HEK293T (cell line): ENCODE measurements around the gene PRAME.
"Not testable (repeated sequence)": the region's sequence is repeated elsewhere in the genome, so short reads cannot be mapped to it uniquely, and the experiment has no call there.

Experiments used
- CTCF ChIA-PET: fragments of 350-600 bp; formaldehyde crosslinking; extraction: SDS; loops from one replicate; lab custom pipeline; 2021; ENCODE audit warnings: antibody characterized with exemption, inconsistent platforms; lab: Yijun Ruan, JAX
- POLR2A ChIA-PET: fragments of 350-600 bp; formaldehyde crosslinking; extraction: SDS; loops from one replicate; lab custom pipeline; 2020; ENCODE audit warnings: antibody characterized with exemption, inconsistent platforms; lab: Yijun Ruan, JAX
- DNase-seq: peaks from one replicate; pipeline ENCODE4 v3.0.0; 2012; ENCODE audit warnings: mixed read lengths; ENCODE audit errors: extremely low spot score
- ARNT ChIP-seq: fragments of 450-650 bp; IDR thresholded peaks from 2 replicates; pipeline ENCODE4 v1.6.1; 2017; ENCODE audit warnings: mild to moderate bottlenecking
- BHLHE40 ChIP-seq: fragments of 450-650 bp; IDR thresholded peaks from 2 replicates; pipeline ENCODE4 v1.6.1; 2016; ENCODE audit warnings: mild to moderate bottlenecking, moderate library complexity, borderline replicate concordance
- CTBP1 ChIP-seq: fragments of 450-650 bp; IDR thresholded peaks from 2 replicates; pipeline ENCODE4 v1.6.1; 2016; ENCODE audit warnings: borderline replicate concordance
- ELF4 ChIP-seq: fragments of 450-650 bp; IDR thresholded peaks from 2 replicates; pipeline ENCODE4 v1.6.1; 2017; ENCODE audit warnings: antibody characterized with exemption
- FOXA1 ChIP-seq: fragments of 450-650 bp; IDR thresholded peaks from 2 replicates; pipeline ENCODE4 v1.6.1; 2016; ENCODE audit warnings: mild to moderate bottlenecking
- FOXK2 ChIP-seq: fragments of 450-650 bp; IDR thresholded peaks from 2 replicates; pipeline ENCODE4 v1.6.1; 2016; ENCODE audit warnings: mild to moderate bottlenecking
- FOXM1 ChIP-seq: fragments of 450-650 bp; IDR thresholded peaks from 2 replicates; pipeline ENCODE4 v1.6.1; 2017; ENCODE audit warnings: mild to moderate bottlenecking, borderline replicate concordance
- HDGF ChIP-seq: fragments of 450-650 bp; IDR thresholded peaks from 2 replicates; pipeline ENCODE4 v1.6.1; 2017; ENCODE audit warnings: antibody characterized with exemption, borderline replicate concordance
- L3MBTL2 ChIP-seq: fragments of 450-650 bp; conservative IDR thresholded peaks from 2 replicates; pipeline ENCODE4 v1.6.1; 2016; ENCODE audit warnings: mild to moderate bottlenecking
- LEF1 ChIP-seq: fragments of 450-650 bp; IDR thresholded peaks from 2 replicates; pipeline ENCODE4 v1.6.1; 2017; ENCODE audit warnings: mild to moderate bottlenecking, borderline replicate concordance
- NFRKB ChIP-seq: fragments of 450-650 bp; IDR thresholded peaks from 2 replicates; pipeline ENCODE4 v1.6.1; 2016; ENCODE audit warnings: mild to moderate bottlenecking, moderate library complexity
- PKNOX1 ChIP-seq: fragments of 450-650 bp; IDR thresholded peaks from 2 replicates; pipeline ENCODE4 v1.6.1; 2016
- SP1 ChIP-seq: fragments of 450-650 bp; IDR thresholded peaks from 2 replicates; pipeline ENCODE4 v1.6.1; 2017
- SUZ12 ChIP-seq: fragments of 450-650 bp; IDR thresholded peaks from 2 replicates; pipeline ENCODE4 v1.6.1; 2016; ENCODE audit warnings: mild to moderate bottlenecking
- TARDBP ChIP-seq: fragments of 450-650 bp; IDR thresholded peaks from 2 replicates; pipeline ENCODE4 v1.6.1; 2016
- ZNF384 ChIP-seq: fragments of 450-650 bp; IDR thresholded peaks from 2 replicates; pipeline ENCODE4 v1.6.1; 2016

Gene PRAME

GRCh38 chr22:22533863-22534262 lies 25.2 kb downstream of the PRAME start:
- CTCF ChIA-PET, result interaction anchor here (0.7 to 1.1 kb wide), 2 partner anchors 8 to 25 kb away, joined by 3 read pairs; no protein-coding TSS in a partner anchor
- POLR2A ChIA-PET, result no interaction called here
- no peak for TF ChIP-seq SP1
- TF ChIP-seq SUZ12, result no peak
- TF ChIP-seq TARDBP, result no peak
- no peak for TF ChIP-seq ARNT
- no peak for TF ChIP-seq FOXA1
- TF ChIP-seq NFRKB, result no peak
- no peak for TF ChIP-seq FOXM1
- TF ChIP-seq ELF4, result no peak
- TF ChIP-seq CTBP1, result no peak
- DNase-seq, result no peak

GRCh38 chr22:22533417-22533816 lies 25.6 kb downstream of the PRAME start:
- ChIA-PET POLR2A (no interaction called here), CTCF (interaction anchor here (0.7 to 1.1 kb wide), 2 partner anchors 8 to 24 kb away, joined by 3 read pairs; no protein-coding TSS in a partner anchor)
- no peak for DNase-seq
- TF ChIP-seq ZNF384, result no peak
- no peak for TF ChIP-seq FOXM1
- TF ChIP-seq CTBP1, result no peak
- TF ChIP-seq SUZ12, result no peak
- TF ChIP-seq SP1, result no peak
- TF ChIP-seq ELF4, result no peak
- TF ChIP-seq L3MBTL2, result no peak
- no peak for TF ChIP-seq BHLHE40
- no peak for TF ChIP-seq LEF1
- TF ChIP-seq FOXK2, result no peak
- no peak for TF ChIP-seq ARNT
- TF ChIP-seq PKNOX1, result no peak
- TF ChIP-seq NFRKB, result no peak
- TF ChIP-seq FOXA1, result no peak
- TF ChIP-seq HDGF, result no peak
- TF ChIP-seq TARDBP, result no peak

- POLR2A ChIA-PET, DNase-seq: not testable (repeated sequence)
- CTCF ChIA-PET, result interaction anchor here (0.7 kb wide), 1 partner anchor 146 kb away, joined by 4 read pairs; no protein-coding TSS in a partner anchor
Observed at GRCh38 chr22:22532547-22533071, 26.5 kb downstream of the PRAME start.

- DNase-seq, result no peak
- no peak for TF ChIP-seq FOXM1
- TF ChIP-seq FOXK2, result no peak
- TF ChIP-seq PKNOX1, result no peak
- no peak for TF ChIP-seq LEF1
- no peak for TF ChIP-seq SUZ12
- TF ChIP-seq ELF4, result no peak
- TF ChIP-seq TARDBP, result no peak
- no peak for TF ChIP-seq BHLHE40
- TF ChIP-seq HDGF, result no peak
- no peak for TF ChIP-seq SP1
- no peak for TF ChIP-seq L3MBTL2
- no peak for TF ChIP-seq CTBP1
- TF ChIP-seq NFRKB, result no peak
- no peak for TF ChIP-seq FOXA1
- POLR2A ChIA-PET, result no interaction called here
- CTCF ChIA-PET, result no interaction called here
Observed at GRCh38 chr22:22531770-22532546, 27.1 kb downstream of the PRAME start.

GRCh38 chr22:22528780-22529179 lies 30.3 kb downstream of the PRAME start:
- ChIA-PET POLR2A (interaction anchor here (0.6 kb wide), 1 partner anchor 20 kb away, joined by 3 read pairs; the partner anchor contains the start of gene ZNF280B), CTCF (interaction anchor here (0.7 kb wide), 1 partner anchor 9 kb away, joined by 3 read pairs; the partner anchor contains the start of gene ZNF280A)
- DNase-seq, result no peak
- TF ChIP-seq CTBP1, result no peak
- TF ChIP-seq ELF4, result no peak
- no peak for TF ChIP-seq FOXK2
- TF ChIP-seq FOXA1, result no peak
- no peak for TF ChIP-seq ARNT
- TF ChIP-seq HDGF, result no peak
- no peak for TF ChIP-seq PKNOX1

GRCh38 chr22:22527312-22527711 lies 31.8 kb downstream of the PRAME start:
- no peak for TF ChIP-seq NFRKB
- TF ChIP-seq SP1, result no peak
- no peak for TF ChIP-seq LEF1
- TF ChIP-seq ELF4, result no peak
- TF ChIP-seq ZNF384, result no peak
- TF ChIP-seq PKNOX1, result no peak
- no peak for TF ChIP-seq TARDBP
- TF ChIP-seq SUZ12, result no peak
- no peak for TF ChIP-seq FOXM1
- no peak for TF ChIP-seq L3MBTL2
- TF ChIP-seq FOXA1, result no peak
- TF ChIP-seq FOXK2, result no peak
- no peak for DNase-seq
- POLR2A ChIA-PET, result no interaction called here
- CTCF ChIA-PET, result no interaction called here
